Activated CD8-positive, alpha-beta memory T cell treated with anti-CD3 and anti-CD28 coated beads, Interleukin-2, amount 50 U/mL, for 48 hours (primary cell): ENCODE measurements around the gene CHGA.
A peak's percentile ranks its signal among the peaks of the same experiment; 100 is the strongest.

Source experiments
- DNase-seq: peaks from one replicate; pipeline ENCODE4 v3.0.0-alpha.2; 2020

CHGA gene, protein sequence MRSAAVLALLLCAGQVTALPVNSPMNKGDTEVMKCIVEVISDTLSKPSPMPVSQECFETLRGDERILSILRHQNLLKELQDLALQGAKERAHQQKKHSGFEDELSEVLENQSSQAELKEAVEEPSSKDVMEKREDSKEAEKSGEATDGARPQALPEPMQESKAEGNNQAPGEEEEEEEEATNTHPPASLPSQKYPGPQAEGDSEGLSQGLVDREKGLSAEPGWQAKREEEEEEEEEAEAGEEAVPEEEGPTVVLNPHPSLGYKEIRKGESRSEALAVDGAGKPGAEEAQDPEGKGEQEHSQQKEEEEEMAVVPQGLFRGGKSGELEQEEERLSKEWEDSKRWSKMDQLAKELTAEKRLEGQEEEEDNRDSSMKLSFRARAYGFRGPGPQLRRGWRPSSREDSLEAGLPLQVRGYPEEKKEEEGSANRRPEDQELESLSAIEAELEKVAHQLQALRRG

DNA sequence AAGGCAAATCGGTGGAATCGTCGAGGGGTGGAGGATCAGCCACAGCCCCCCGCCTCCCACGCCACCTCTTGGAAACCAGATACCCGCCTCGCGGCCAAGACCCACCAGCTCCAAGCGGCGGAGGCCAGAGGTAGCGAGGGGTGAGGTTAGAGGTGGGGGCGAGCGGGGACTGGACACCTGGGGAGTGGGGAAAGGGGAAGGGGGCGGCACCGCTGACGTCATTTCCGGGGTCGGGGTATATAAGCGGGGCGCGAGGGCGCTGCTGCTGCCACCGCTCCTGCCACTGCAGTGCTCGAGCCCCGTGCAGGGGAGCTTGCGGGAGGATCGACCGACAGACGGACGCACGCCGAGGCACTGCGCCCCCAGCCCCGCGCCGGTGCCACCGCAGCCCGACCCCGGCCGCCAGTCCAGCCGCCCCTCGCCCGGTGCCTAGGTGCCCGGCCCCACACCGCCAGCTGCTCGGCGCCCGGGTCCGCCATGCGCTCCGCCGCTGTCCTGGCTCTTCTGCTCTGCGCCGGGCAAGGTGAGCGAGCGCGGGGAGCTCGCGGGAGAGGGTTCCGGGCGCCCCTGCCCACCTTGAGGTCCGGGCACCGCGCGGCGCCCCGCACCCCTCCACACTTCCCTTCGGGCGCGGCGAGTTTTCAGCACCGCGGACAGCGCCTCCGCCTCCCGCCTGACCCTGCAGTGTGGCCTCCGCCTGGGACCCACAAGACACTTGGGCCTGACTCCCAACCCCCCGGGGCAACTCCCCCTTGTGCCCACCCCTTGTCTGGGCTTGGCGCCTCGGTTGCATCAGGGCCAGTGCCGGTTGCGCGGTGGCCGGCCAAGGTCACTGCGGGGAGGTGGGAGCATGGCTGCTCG is at the start of gene CHGA:
Gene CHGA (plus strand): TSS at position 268 of the 861 bp plus-strand sequence. CDS start 210 bp downstream, at position 478.
- peak; percentile 84 for DNase-seq

DNA sequence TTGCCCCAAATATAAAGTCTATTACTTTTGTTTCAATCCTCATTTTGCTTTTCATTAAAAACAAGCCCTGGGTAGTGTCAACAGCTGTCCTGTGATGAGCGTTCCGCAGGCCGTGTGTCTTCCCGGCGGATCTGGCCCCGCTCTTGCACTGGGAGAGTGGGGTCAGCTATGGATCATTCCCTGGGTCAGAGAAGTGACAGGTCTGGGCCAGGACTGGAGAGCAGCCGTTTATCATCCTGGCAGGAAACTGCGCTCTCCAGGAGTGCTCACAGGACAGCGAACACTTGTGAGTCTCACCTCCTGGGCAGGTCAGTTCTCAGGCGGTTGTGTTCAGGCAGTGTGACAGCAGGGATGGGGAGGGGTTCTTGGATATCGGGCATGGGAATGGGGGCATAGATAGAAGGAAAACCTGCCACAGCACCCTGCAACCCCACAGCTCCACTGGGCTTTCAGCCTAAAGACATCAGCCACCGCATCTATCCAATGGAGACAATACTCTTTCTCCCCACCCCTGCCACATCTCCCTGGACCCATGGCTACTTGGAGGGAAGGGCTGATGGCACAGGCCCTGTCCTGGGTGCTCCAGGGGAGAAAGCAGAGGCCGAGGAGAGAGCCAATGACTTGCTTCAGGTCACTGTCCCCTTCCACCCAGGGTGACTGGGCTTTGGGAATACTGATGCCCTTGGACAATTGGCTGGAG is 47.8 kb upstream of the CHGA start:
- DNase-seq = no peak

DNA sequence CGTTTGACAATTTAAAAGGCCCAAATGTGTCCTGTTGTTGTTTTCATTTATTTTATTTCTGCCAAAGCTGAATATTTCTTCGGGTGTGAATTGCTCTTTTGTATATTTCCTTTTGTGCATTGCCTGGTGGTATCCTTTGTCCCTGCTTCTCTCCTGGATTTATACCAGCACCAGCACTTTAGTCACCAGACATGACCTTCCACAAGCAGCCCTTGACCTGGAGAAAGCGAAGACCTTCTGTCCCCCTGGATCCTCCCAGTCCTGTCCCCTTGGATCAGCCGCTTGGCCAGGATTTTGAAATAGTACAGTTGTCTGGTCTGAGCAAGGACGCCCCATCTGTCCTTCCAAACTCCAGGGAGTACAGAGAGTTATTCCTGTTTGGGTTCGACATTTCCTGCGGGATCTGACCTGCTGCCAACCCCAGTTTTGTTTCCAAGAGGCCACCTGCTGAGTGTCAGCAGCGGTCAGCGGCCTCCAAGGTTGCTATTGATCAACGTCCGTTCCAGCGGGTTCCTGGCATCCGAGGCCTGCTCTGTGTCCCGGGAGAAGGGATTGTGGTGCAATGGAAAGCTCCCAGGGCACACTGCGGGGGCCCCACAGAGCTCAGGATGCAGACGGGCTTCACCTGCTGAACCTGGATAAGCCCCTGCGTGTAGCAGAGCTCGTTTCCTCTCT is 45.1 kb upstream of the CHGA start:
- DNase-seq = no peak

DNA sequence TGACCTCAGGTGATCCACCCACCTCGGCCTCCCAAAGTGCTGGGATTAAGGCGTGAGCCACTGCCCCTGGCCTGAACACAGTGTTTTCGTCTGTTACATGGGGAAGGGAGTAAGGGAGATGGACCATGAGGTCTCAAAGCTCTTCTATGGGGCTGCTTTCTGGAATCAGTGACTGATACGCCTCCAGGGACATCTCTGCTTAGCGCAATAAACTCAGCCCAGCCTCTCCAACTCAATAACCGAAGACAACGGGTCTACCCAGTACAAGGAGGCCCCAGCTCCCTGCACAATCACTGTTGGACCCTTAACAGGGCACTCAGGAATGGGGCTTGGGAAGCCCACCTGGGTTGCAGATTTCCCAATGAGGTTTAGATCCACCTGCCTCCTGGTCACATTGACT is 42.6 kb upstream of the CHGA start:
- DNase-seq = no peak

DNA sequence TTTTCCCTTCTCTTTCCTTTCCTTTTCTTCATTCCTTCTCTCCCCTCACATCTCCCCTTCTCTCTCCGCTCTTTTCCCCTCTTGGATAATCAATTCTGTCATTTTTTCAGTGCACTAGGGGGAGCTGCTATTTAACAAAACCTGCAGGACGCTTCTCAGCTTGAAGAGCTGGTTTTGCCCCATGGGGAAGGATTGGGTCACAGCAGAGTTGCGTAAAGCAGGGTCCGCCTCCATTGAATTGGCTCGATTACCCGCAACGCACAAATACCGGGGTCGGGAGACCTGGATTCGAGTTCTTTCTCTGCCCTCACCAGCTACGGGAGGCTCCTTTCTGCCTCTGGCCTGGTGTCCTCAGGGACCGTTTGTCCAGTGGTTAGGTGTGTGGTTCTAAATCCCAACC is 42.1 kb upstream of the CHGA start:
- DNase-seq = no peak

DNA sequence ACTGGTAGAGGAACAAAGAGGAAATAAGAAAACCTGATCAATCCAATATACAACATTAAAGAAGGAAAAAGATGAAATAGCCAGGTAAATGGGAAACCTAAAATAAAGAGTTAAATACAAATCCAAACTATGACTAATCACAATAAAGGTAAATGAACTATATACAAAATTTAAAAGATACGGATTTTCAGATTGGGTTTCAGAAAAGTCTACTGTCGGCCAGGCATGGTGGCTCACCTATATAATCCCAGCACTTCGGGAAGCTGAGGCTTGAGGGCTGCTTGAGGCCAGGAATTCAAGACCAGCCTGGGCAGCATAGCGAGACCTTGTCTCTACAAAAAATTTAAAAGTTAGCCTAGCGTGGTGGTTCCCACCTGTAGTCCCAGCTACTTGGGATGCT is 39.9 kb upstream of the CHGA start:
- DNase-seq = no peak

DNA sequence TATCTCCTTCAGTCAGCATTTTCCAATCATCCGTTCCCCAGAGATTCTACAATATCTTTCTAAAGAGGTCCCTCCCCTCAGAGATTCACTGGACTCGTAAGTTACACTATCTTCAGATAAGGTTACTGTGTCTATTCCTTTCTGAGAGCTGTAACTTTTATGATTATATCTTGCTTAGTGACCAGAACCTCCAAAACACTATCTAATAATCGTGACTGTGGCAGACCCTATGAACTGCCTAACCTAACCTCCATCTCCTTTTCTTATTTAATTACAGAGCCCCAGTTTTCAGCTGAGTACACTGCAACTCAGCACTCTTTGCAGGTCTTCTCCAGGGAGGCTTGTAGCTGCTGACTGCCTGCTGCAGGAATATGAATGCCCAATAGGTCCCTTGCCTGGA is 38.5 kb upstream of the CHGA start:
- no peak for DNase-seq

DNA sequence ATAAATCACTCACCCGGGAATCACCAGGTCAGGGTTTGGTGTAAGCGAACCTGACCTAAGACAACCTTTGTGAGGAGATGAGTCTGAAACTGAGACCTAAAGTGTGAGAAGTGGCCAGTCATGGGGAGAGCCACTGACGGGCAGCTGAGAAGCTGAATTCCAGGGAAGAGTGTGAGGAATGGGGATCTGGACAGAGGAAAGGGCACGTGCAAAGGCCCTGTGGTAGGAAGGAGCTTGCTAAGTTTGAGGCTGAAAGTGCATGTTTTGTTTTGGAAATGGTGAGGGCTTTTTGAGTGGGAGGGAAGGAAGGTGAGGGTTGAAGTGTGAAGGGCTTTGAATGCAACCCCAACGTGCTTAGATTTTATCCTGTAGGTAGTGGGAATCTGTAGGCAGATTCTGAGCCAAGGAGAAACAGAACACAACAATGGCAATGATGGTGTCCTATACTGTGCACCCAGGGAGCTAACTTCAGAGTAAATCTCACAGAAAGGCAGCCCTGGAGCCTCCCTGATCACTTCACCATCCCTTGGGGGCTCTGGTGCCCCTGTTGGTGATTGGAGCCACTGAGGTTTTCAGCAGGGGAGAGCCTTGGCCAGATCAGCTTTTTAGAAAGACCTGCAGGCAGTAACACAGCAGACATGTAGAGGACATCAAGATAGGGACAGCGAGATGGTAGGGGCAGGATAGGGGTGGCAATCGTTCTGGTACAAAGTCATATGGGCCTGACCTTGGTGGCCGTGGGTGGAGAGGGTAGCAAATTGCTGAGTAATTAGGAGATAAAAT is 37.5 kb upstream of the CHGA start:
- no peak for DNase-seq

DNA sequence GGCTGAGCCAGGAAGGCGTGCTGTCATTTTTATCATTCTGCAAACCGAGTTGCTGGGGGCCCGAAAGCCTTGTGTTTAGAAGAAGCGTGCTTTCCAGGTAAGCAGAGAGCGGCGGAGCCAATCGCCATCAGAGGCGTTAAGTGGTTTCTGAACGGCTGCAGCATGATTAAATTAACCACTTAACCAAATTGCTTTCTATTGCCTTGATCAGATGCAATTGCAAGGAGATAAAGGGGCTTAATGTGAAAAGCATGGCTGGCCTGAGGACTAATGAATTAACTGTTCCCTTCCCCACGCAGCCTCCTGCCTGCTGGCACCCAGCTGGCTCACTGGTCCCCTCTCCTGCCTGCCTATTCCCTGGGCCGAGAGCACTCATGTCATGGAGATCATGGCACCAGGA is 36.6 kb upstream of the CHGA start:
- DNase-seq = no peak

DNA sequence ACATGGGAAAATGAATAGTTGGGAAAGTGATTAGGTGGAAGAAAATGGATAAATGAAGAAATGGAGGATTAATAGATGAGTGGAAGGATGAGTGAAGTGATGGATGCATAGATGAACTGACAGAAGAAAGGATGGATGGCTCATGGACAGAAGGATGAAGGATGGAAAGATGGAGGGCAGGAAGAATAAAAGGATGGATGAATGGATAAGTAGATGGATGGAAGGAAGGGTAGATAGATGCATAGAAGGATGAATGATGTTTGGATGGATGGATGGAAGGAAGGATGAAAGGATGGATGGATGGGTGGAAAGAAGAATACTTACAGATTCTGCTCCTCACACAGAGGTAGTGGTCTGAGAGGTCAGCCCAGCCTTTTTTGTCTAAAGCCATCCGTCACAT is 35.8 kb upstream of the CHGA start:
- DNase-seq = no peak

DNA sequence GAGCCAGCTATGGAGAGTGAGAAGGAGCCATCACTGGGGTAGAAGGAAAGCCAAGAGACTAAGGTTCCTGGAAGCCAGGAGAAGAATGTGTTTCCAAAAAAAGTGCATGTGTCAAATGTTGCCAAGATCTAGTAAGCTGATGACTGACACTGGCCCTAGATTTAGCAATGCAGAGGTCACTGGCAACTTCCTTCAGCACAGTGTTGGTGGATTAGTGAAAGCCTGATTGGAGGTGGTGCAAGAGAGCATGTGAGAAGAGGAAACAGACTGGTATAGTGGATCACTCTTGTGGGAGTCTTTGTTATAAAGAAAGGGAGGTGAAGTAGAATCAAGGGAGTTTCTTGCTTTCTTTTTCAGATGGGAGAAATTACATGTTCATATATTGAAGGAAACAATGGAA is 34.1 kb upstream of the CHGA start:
- DNase-seq = no peak

DNA sequence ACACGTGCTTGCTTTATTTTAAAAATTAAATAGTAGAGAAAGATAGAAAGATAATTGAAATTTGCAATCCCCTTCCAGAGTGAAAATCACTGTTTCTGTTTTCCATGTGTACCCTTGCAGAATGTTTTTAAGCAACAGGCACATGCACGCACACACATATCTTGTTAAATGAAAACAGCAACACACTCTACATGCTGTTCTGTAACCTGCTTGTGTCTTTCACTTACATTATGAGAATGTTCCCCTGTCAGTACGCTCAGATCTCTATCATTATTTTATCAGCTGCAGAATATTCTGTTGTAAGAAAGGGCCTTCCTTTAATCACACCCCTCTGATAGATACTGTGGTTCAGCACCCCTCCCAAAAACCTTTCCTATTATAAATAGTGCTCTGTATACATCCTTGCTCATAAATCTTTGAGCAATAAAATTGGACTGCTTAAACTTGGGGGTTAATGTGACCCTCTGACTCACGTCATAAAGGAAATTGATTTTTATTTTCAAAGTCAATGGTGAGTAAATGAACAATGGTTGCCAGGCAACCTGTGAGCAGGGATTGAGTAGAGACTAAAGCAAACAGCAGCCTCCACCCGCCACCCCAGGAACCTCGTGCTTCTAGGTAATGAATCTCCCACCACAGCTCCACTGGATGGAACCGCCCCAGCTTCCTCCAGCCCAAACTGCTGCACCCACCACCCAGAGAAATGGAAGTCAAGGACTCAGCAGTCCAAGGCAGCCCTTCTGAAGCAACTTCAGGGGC is 31.9 kb upstream of the CHGA start:
- no peak for DNase-seq

DNA sequence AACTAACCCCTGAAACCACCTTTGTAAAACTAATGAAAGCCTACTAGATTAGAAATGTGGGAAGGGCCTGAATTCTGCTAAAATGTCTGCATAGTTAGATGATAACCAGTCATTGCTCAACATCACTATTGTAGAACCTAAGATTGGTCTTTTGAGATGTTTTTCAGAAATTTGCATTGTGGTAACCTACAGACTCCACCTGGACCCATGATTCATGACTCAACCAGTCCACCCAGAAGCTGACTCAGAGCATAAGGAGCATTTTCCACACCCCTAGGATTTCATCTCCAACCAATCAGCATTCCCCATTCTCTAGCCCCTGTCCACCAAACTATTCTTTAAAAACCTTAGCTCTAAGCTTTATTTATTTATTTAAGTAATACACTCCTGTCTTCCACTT is 30.4 kb upstream of the CHGA start:
- no peak for DNase-seq

DNA sequence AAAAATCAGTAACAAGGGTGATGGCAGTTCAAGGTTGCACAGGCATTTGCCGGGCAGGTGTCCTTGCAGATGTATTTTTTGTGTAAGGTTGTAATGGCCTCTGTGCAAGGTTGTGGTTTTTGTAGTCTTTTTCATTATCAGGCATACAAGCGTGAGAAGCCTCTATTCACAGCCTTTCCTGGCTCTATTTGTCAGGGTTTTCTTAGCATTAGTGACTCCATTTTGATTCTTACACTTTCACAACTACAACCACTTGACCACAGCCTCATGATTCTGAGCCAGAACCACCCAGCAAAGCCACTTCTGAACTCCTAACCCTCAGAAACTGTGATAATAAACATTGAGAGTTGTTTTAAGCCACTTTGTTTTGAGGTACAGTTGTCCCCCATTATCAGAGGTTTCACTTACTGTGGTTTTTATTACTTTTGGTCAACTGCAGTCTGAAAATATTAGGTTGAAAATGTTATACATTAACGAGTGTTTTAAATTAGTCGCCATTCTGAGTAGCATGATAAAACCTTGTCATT is 27.5 kb upstream of the CHGA start:
- DNase-seq = no peak

DNA sequence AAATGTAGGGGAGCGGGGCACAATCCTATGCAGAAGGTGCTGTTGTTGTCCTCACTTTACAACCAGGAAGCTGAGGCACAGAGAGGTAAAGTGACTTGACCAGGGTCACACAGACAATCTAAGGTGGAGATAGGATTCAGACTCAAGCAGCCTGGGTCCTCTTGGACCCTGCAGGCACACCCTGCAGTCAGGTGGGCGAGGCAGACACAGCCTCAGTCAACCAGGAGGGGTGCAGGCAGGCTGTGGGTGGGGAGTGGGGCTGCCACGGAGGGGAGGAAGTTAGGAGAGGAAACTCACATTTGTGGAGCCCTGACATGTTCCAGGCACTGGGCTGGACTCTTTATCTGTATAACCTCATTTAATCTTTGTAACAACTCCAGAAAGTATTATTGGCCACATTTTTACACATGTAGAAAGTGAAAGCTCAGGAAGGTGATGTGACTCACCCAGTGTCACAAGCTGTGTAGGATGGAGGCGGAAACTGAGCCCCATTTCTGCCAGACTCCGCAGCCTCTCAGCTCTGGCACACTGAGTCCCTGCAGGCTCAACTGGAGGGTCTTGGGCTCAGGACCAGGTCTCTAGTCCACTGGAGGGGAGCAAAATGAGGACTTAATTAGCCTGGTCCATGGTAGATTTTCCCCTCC is 24.9 kb upstream of the CHGA start:
- DNase-seq = peak; percentile 68

DNA sequence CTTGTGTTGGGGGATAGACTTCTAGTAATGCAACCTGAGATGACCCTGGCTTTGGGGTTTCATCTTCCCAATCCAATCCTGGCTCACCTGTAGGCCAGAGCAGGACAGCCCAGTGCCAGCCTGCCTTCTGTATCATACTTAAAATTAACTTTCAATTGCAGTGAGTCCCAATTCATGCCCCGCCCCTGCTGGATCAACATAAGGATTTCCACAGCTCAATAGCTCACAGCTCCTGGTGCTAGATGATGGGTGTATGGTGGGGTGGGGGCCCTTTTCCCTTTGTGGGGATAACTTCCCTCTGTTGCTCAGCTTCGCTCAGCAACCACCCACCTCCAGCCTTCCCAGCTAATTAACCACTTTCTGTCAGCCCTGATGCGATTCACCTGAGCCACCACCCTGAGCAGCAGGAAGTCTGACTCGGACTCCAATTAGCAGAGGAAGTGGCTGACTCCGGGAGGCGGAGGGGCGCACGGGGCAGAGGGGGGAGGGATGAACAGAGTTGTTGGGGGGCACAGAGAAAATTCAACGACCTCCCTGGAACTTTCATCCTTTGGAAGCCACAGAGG is 24.3 kb upstream of the CHGA start:
- DNase-seq = no peak

DNA sequence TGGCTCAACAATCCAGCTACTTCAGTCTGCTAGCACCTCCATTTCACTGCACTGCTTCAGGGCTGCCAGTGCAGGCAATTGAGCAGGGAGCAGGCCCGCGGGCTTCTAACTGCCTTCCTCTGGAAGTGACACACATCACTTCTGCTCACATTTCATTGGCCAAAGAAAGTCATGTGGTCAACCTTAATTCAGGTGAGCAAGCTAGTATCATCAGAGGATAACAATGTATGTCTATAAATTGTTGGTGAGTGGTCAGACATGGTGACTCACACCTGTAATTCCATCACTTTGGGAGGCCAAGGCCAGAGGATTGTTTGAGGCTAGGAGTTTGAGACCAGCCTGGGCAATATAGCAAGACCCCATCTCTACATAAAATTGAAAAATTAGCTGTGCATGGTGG is 22.3 kb upstream of the CHGA start:
- DNase-seq = no peak

DNA sequence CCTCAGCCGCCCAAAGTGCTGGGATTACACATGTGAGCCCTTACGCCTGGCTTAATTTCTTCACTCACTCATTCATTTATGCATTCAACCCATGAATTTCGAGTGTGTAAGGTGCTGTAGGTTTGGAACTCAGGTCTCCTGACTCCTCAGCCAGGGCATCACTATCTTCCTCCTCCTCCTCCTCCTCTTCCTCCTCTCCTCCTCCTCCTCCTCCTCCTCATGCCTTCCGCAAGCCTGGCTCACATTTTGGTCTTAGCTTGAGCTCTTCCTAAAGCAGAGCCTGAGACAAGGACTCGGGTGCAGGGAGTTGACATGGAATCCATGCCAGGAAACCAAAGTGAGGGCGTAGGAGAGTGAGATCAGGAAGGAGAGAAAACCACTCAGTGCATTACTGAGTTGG is 20.8 kb upstream of the CHGA start:
- no peak for DNase-seq

DNA sequence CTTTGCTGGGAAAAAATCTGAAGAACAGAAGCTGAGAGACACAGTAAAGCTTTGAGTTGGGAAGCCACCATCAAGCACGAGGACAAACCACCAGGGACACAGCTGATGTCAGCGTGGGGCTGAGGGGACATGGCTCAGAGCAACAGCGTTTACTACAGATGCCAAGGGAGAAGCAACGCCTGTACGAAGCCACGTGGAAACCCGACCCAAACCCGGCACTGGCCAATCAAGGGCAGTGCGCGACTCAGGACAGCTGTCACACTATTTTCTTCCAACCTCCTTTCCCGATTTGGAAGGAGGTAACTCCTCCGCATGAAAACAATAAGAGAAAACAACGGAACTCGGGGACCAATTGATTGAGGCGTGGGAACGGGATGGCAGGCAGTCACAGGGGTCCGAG is 20.2 kb upstream of the CHGA start:
- DNase-seq = no peak

DNA sequence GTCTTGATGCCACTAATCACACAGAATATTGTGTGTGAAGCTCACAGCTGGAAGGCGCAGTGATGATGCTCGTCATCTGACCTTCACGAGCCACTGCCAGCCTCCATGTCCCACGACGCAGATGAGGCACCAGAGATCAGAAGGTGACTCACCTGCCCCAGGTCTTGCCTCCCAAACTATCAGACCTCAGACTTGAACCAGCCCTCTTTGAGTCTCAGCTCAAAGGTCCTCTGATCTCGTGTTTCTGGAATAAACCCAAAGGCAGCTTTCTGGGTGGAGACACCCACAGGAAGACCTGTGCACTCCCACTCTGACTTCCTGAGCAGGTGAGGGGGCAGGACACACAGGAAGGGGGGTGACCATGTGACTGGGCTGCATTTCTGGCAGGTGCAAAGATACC is 19.6 kb upstream of the CHGA start:
- no peak for DNase-seq
